ENCODE results near the gene CISH.
A peak's percentile ranks its signal among the peaks of the same experiment; 100 is the strongest.

DNA sequence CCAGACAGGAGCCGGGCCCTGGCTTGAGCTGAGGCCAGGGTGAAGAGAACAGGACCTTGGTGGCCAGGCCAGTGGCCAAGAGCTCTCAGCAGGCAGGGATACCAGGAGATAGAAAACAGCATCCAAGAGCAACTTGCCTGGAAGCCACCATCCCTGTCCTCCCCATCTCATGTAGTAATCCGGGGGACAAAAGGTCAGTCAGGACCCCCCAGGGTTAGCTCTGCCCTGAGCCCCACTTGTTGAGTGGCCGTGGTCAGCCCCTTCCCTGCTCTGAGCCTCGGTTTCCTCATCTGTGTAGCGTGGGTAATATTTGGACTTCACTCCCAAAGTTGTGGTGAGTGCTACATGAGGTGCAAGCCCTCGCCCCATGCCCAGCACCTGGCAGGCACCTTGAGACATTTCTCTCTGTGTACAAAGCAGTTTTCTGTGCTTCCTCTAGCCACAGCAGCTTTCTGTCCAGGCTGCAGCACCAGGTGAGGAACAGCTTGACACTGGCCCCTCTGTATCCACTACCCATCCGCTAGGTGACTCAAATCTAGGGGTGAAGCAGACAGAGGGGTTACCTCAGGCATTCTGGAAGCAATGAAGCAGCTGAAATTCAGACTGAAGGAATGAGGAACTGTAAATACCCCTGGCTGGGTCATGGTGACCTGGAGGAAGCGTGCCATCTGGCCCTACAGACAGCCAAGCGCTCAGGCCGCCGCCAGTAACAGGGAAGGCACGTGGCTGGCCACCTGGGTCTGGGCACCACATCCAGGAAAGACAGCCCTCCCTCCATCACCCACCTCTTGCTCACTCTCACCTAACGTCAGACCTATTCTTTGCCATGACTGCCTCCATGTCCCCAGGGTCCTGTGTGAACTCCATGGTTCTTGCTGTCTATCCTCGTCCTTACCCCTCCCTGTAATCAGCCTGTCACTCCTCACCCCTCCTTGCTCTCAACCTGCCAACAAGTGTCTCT, 6.7 kb downstream of the CISH start:
- TF ChIP-seq, protein P1, sequence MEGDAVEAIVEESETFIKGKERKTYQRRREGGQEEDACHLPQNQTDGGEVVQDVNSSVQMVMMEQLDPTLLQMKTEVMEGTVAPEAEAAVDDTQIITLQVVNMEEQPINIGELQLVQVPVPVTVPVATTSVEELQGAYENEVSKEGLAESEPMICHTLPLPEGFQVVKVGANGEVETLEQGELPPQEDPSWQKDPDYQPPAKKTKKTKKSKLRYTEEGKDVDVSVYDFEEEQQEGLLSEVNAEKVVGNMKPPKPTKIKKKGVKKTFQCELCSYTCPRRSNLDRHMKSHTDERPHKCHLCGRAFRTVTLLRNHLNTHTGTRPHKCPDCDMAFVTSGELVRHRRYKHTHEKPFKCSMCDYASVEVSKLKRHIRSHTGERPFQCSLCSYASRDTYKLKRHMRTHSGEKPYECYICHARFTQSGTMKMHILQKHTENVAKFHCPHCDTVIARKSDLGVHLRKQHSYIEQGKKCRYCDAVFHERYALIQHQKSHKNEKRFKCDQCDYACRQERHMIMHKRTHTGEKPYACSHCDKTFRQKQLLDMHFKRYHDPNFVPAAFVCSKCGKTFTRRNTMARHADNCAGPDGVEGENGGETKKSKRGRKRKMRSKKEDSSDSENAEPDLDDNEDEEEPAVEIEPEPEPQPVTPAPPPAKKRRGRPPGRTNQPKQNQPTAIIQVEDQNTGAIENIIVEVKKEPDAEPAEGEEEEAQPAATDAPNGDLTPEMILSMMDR (IDR thresholded peaks at IDR 0.05; ENCODE audit: low read depth, low read length), result no peak
- TF ChIP-seq, protein P2, sequence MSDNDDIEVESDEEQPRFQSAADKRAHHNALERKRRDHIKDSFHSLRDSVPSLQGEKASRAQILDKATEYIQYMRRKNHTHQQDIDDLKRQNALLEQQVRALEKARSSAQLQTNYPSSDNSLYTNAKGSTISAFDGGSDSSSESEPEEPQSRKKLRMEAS (IDR thresholded peaks at IDR 0.05; ENCODE audit: low read depth, low read length), result peak; percentile 50
- no peak for TF ChIP-seq POLR2A (IDR thresholded peaks at IDR 0.05; ENCODE audit: extremely low read depth, insufficient read length)

All from NB4 (cell line).